Mammary epithelial cell (primary cell): ENCODE data around the gene AFAP1L2.
A peak's percentile ranks its signal among the peaks of the same experiment; 100 is the strongest.

ENCODE experiments used
- CTCF ChIP-seq, 2 donors: IDR thresholded peaks in 1 of 2; conservative IDR thresholded peaks in 1 of 2; 2 replicates each; pipeline ENCODE4 v1.5.1; 2011 to 2012; ENCODE audit warnings: inconsistent platforms in 2 of 2, low read length in 2 of 2, mild to moderate bottlenecking in 2 of 2, control low read depth in 1 of 2, low read depth in 1 of 2; ENCODE audit not compliant: insufficient read depth in 1 of 2; ENCODE audit errors: extremely low read depth in 1 of 2
- EZH2 ChIP-seq: IDR thresholded peaks from 2 replicates; pipeline ENCODE4 v1.6.1; 2012; ENCODE audit warnings: low read length, inconsistent platforms, borderline replicate concordance

- TF ChIP-seq CTCF (conservative IDR thresholded peaks at IDR 0.05 in 1 of 2, IDR thresholded peaks at IDR 0.05 in 1 of 2; ENCODE audit: extremely low read depth in 1 of 2, insufficient read depth in 1 of 2, low read depth in 1 of 2, low read length in 2 of 2): peak; percentile 67 to 76
- TF ChIP-seq EZH2: no peak
Observed at GRCh38 chr10:114304017-114304570, 100.2 kb downstream of the AFAP1L2 start.
